IMR-90 (cell line): ENCODE measurements around the gene RASAL1. TPM values are rescaled to one million over a fixed set of nuclear protein-coding genes. Genes with fewer than 3 reads are reported as not detected.
A peak's percentile ranks its signal among the peaks of the same experiment; 100 is the strongest.

ENCODE experiments used
- ATAC-seq: fragments of 200-7000 bp; cut with Tn5 transposase; 2 replicates; pipeline ENCODE4 v1.9.1; 2020; ENCODE audit warnings: low read depth, mild to moderate bottlenecking, moderate library complexity
- BruUV-seq: library from RNA; stranded (reverse); fragments of 400-500 nt; replicated peaks from 2 replicates; lab custom pipeline; 2021; lab: Mats Ljungman, UMichigan
- CTCF ChIA-PET: fragments of 300-600 bp; formaldehyde crosslinking; extraction: SDS; loops from one replicate; lab custom pipeline; 2021; ENCODE audit warnings: antibody characterized with exemption; lab: Yijun Ruan, JAX
- POLR2A ChIA-PET: fragments of 300-600 bp; sonication (Branson Sonifier 250); formaldehyde crosslinking; loops from one replicate; lab custom pipeline; 2022; ENCODE audit warnings: antibody characterized with exemption; ENCODE audit not compliant: unreplicated experiment; lab: Charles Lee
- DNase-seq: peaks from one replicate; pipeline ENCODE4 v3.0.0; 2013
- H2AFZ ChIP-seq: replicated peaks from 2 replicates; pipeline ENCODE3; 2013; ENCODE audit warnings: low read length, mild to moderate bottlenecking; ENCODE audit not compliant: poor library complexity
- H2AK5ac ChIP-seq: 2 replicates; pipeline ENCODE4 v1.6.1; 2013; ENCODE audit warnings: low read depth, low read length, inconsistent platforms
- H2AK9ac ChIP-seq: replicated peaks from 2 replicates; pipeline ENCODE3; 2013; ENCODE audit warnings: mild to moderate bottlenecking, low read depth, low read length, moderate library complexity; ENCODE audit not compliant: poor library complexity
- H2BK120ac ChIP-seq: 2 replicates; pipeline ENCODE4 v1.6.1; 2013; ENCODE audit warnings: low read depth, low read length, inconsistent platforms
- H2BK15ac ChIP-seq: 3 replicates; pipeline ENCODE4 v1.6.1; 2013; ENCODE audit warnings: low read depth, low read length, inconsistent platforms
- H2BK20ac ChIP-seq: 2 replicates; pipeline ENCODE4 v1.6.1; 2013; ENCODE audit warnings: low read depth, mild to moderate bottlenecking, inconsistent platforms, low read length, moderate library complexity
- H2BK5ac ChIP-seq: 2 replicates; pipeline ENCODE4 v1.6.1; 2013; ENCODE audit warnings: mild to moderate bottlenecking, low read depth, low read length, inconsistent platforms; ENCODE audit not compliant: poor library complexity, severe bottlenecking
- H3K14ac ChIP-seq: replicated peaks from 2 replicates; pipeline ENCODE4 v1.6.1; 2013; ENCODE audit warnings: low read depth, low read length, inconsistent platforms
- H3K18ac ChIP-seq: 2 replicates; pipeline ENCODE4 v1.6.1; 2013; ENCODE audit warnings: low read depth, low read length, control low read depth
- H3K23ac ChIP-seq: 2 replicates; pipeline ENCODE4 v1.6.1; 2013; ENCODE audit warnings: low read depth, low read length, inconsistent platforms
- H3K27ac ChIP-seq: 2 replicates; pipeline ENCODE4 v1.5.1; 2013; ENCODE audit warnings: mild to moderate bottlenecking, control low read depth, low read length; ENCODE audit not compliant: insufficient read depth
- H3K27me3 ChIP-seq: 2 replicates; pipeline ENCODE4 v1.6.1; 2013; ENCODE audit warnings: low read length; ENCODE audit not compliant: control insufficient read depth, insufficient read depth
- H3K36me3 ChIP-seq: 2 replicates; pipeline ENCODE4 v1.6.1; 2013; ENCODE audit warnings: low read length, mixed read lengths; ENCODE audit not compliant: control insufficient read depth, insufficient read depth
- H3K4ac ChIP-seq: 2 replicates; pipeline ENCODE4 v1.6.1; 2013; ENCODE audit warnings: low read depth, low read length, inconsistent platforms
- H3K4me1 ChIP-seq: 2 replicates; pipeline ENCODE4 v1.6.1; 2013; ENCODE audit warnings: low read length, mixed read lengths; ENCODE audit not compliant: control insufficient read depth, insufficient read depth
- H3K4me2 ChIP-seq: 2 replicates; pipeline ENCODE4 v1.6.1; 2013; ENCODE audit warnings: low read depth, mild to moderate bottlenecking, control low read depth, low read length, moderate library complexity
- H3K4me3 ChIP-seq: 2 replicates; pipeline ENCODE4 v1.5.1; 2013; ENCODE audit warnings: low read depth, mild to moderate bottlenecking, control low read depth, low read length, moderate library complexity; ENCODE audit not compliant: insufficient read depth
- H3K56ac ChIP-seq: 2 replicates; pipeline ENCODE4 v1.6.1; 2013; ENCODE audit warnings: low read length, inconsistent platforms; ENCODE audit not compliant: insufficient read depth; ENCODE audit errors: extremely low read depth
- H3K79me1 ChIP-seq, 2 experiments: 2 replicates each; pipeline ENCODE4 v1.6.1; 2013; ENCODE audit warnings: low read length in 2 of 2, inconsistent platforms in 1 of 2, low read depth in 1 of 2
- H3K9ac ChIP-seq: 2 replicates; pipeline ENCODE4 v1.6.1; 2013; ENCODE audit warnings: low read depth, low read length, control low read depth
- H3K9me1 ChIP-seq: 2 replicates; pipeline ENCODE4 v1.6.1; 2013; ENCODE audit warnings: low read length, inconsistent platforms; ENCODE audit not compliant: insufficient read depth
- H3K9me3 ChIP-seq: 2 replicates; pipeline ENCODE4 v1.6.1; 2013; ENCODE audit warnings: low read length; ENCODE audit not compliant: control insufficient read depth, insufficient read depth
- H4K20me1 ChIP-seq: 2 replicates; pipeline ENCODE4 v1.6.1; 2013; ENCODE audit warnings: low read length, inconsistent platforms; ENCODE audit not compliant: insufficient read depth
- H4K5ac ChIP-seq: 2 replicates; pipeline ENCODE4 v1.6.1; 2013; ENCODE audit warnings: mild to moderate bottlenecking, low read depth, low read length, control low read depth
- H4K8ac ChIP-seq, 2 experiments: 2 replicates each; pipeline ENCODE4 v1.6.1; 2013; ENCODE audit warnings: low read depth in 2 of 2, low read length in 2 of 2, control low read depth in 1 of 2, inconsistent platforms in 1 of 2
- H4K91ac ChIP-seq: 2 replicates; pipeline ENCODE4 v1.6.1; 2013; ENCODE audit warnings: low read depth, low read length, inconsistent platforms; ENCODE audit not compliant: insufficient read depth
- CEBPB ChIP-seq: IDR thresholded peaks from 2 replicates; pipeline ENCODE4 v1.6.1; 2012; ENCODE audit warnings: low read depth, low read length, improper control_type of control experiment
- CHD1 ChIP-seq: IDR thresholded peaks from 2 replicates; pipeline ENCODE4 v1.6.1; 2012; ENCODE audit warnings: low read depth, low read length, improper control_type of control experiment
- ELK1 ChIP-seq: fragments of 150-350 bp; IDR thresholded peaks from 2 replicates; pipeline ENCODE4 v1.6.1; 2016; ENCODE audit warnings: low read depth, mild to moderate bottlenecking, low read length, moderate library complexity, borderline replicate concordance
- RCOR1 ChIP-seq: IDR thresholded peaks from 2 replicates; pipeline ENCODE4 v1.6.1; 2012; ENCODE audit warnings: mild to moderate bottlenecking, low read length, improper control_type of control experiment; ENCODE audit not compliant: insufficient replicate concordance
- WGBS, 2 experiments: methylation state at CpG; one replicate each; pipeline versions ENCODE4 v1.1.5 to v1.1.7; 2013; ENCODE audit warnings: missing lambda C conversion rate in 2 of 2; ENCODE audit not compliant: insufficient read length in 1 of 2; ENCODE audit errors: extremely low coverage in 2 of 2; 5-methylcytosine and 5-hydroxymethylcytosine counted together
- dilution Hi-C: fragments of 300-500 bp; cut with HindIII; formaldehyde crosslinking; loops from one replicate; pipeline ENCODE4 v1.14.3; 2018; ENCODE audit warnings: low sequenced_read_pairs; ENCODE audit not compliant: unreplicated experiment
- in situ Hi-C: fragments of 300-500 bp; cut with MboI; formaldehyde crosslinking; loops from 3 replicates; pipeline ENCODE4 v1.14.3; 2019; ENCODE audit warnings: low sequenced_read_pairs, inconsistent platforms, mixed read lengths
- intact Hi-C: fragments of 100-400 bp; cut with micrococcal nuclease; formaldehyde crosslinking; loops from 2 replicates; pipeline ENCODE4 v1.10.0; 2022
- polyA plus RNA-seq, 3 experiments: library from polyadenylated mRNA; depleted of rRNA; stranded (reverse); fragments of >200 nt; gene quantifications; 2 replicates each; pipeline ENCODE4 v1.2.3, GENCODE V29; 2012; ENCODE audit warnings: low replicate concordance in 1 of 3
- total RNA-seq: library from RNA; depleted of rRNA; stranded (reverse); fragments of >200 nt; gene quantifications from 2 replicates; pipeline ENCODE4 v1.2.3, GENCODE V29; 2012

RASAL1 gene
- total and polyA plus RNA-seq, 2 of the 4 experiments (the other 2 are of a cell fraction) = not detected

- DNase-seq (no peak), ATAC-seq (no peak)
- intact Hi-C loops (no loop called here), dilution Hi-C loops (no loop called here), in situ Hi-C loops (no loop called here)
- peaks cover 2% of the 10 kb centered on the region; the same call in 1 of the 2 replicates for H3K4me1 ChIP-seq
- no peak overlapping the region for H4K5ac ChIP-seq
- no peak overlapping the region for H2AK9ac ChIP-seq
- H3K27me3 ChIP-seq = peaks cover 18% of the 10 kb centered on the region
- no peak overlapping the region for H3K4me2 ChIP-seq
- ChIA-PET POLR2A (no interaction called here), CTCF (no interaction called here)
- no peak overlapping the region for H4K91ac ChIP-seq
- H2AFZ ChIP-seq = no peak overlapping the region
- no peak for TF ChIP-seq ELK1
- no peak for TF ChIP-seq CHD1
- TF ChIP-seq CEBPB = peak; percentile 68
- no peak for TF ChIP-seq RCOR1
- H3K27ac ChIP-seq = no peak overlapping the region
- no peak overlapping the region for H3K14ac ChIP-seq
- H3K18ac ChIP-seq = no peak overlapping the region
- no peak overlapping the region for H2BK15ac ChIP-seq
- no peaks in the 10 kb centered on the region for H3K9me1 ChIP-seq
- H2BK5ac ChIP-seq = no peak overlapping the region
- H2AK5ac ChIP-seq = no peak overlapping the region
- no peak overlapping the region for H3K9ac ChIP-seq
- no peak overlapping the region for H3K4me3 ChIP-seq
- no TSS peak for BruUV-seq
- H3K9me3 ChIP-seq = no peaks in the 10 kb centered on the region
- no peak overlapping the region for H3K23ac ChIP-seq
- no peaks in the 10 kb centered on the region for H3K79me1 ChIP-seq
- H2BK120ac ChIP-seq = no peak overlapping the region
- H4K20me1 ChIP-seq = no peaks in the 10 kb centered on the region
- WGBS, 2 experiments = 80% methylated on average over 2 of the region's 12 CpGs; no CpG with 5 or more reads in 1 of the 2 experiments
- H2BK20ac ChIP-seq = no peak overlapping the region
- no peak overlapping the region for H4K8ac ChIP-seq
- no peak overlapping the region for H3K4ac ChIP-seq
- no peaks in the 10 kb centered on the region for H3K36me3 ChIP-seq
- no peak overlapping the region for H3K56ac ChIP-seq
Measured at GRCh38 chr12:113145720-113146551, 10.4 kb upstream of the RASAL1 start.
